ENCODE measurements around the gene PSMD1.

PSMD1 gene

GRCh38 chr2:231043796-231044195, 12.9 kb upstream of the PSMD1 start:
- Histone ChIP-seq H3K9me3 (ENCODE audit: control insufficient read depth, low read length) (no peaks in the 10 kb centered on the region), H3K4me3 (ENCODE audit: insufficient read depth, low read depth, low read length) (no peak overlapping the region), H3K27me3 (ENCODE audit: control insufficient read depth, insufficient read depth, low read length, poor library complexity, severe bottlenecking) (peaks cover 30% of the 10 kb centered on the region), H3K36me3 (ENCODE audit: control insufficient read depth, insufficient read depth, low read length) (no peaks in the 10 kb centered on the region), H3K4me1 (ENCODE audit: control insufficient read depth, insufficient read depth, low read length) (no peaks in the 10 kb centered on the region), H3K27ac (ENCODE audit: insufficient read depth, low read depth, low read length, poor library complexity, severe bottlenecking) (no peak overlapping the region)
- 97 to 98% methylated on average over 4 of the region's 4 CpGs for WGBS, 2 experiments

- Histone ChIP-seq H3K36me3 (ENCODE audit: control insufficient read depth, insufficient read depth, low read length) (no peaks in the 10 kb centered on the region), H3K27me3 (ENCODE audit: control insufficient read depth, insufficient read depth, low read length, poor library complexity, severe bottlenecking) (peaks cover 15% of the 10 kb centered on the region), H3K4me1 (ENCODE audit: control insufficient read depth, insufficient read depth, low read length) (no peaks in the 10 kb centered on the region), H3K9me3 (ENCODE audit: control insufficient read depth, low read length) (no peaks in the 10 kb centered on the region), H3K27ac (ENCODE audit: insufficient read depth, low read depth, low read length, poor library complexity, severe bottlenecking) (no peak overlapping the region), H3K4me3 (ENCODE audit: insufficient read depth, low read depth, low read length) (no peak overlapping the region)
- 87 to 91% methylated on average over 5 of the region's 5 CpGs for WGBS, 2 experiments
Measured at GRCh38 chr2:231046916-231047273, 9.8 kb upstream of the PSMD1 start.

GRCh38 chr2:231047274-231047922, 9.3 kb upstream of the PSMD1 start:
- Histone ChIP-seq H3K4me1 (ENCODE audit: control insufficient read depth, insufficient read depth, low read length) (no peaks in the 10 kb centered on the region), H3K27me3 (ENCODE audit: control insufficient read depth, insufficient read depth, low read length, poor library complexity, severe bottlenecking) (peaks cover 20% of the 10 kb centered on the region), H3K4me3 (ENCODE audit: insufficient read depth, low read depth, low read length) (no peak overlapping the region), H3K27ac (ENCODE audit: insufficient read depth, low read depth, low read length, poor library complexity, severe bottlenecking) (no peak overlapping the region), H3K9me3 (ENCODE audit: control insufficient read depth, low read length) (no peaks in the 10 kb centered on the region), H3K36me3 (ENCODE audit: control insufficient read depth, insufficient read depth, low read length) (no peaks in the 10 kb centered on the region)
- 87 to 89% methylated on average over 8 of the region's 8 CpGs for WGBS, 2 experiments

GRCh38 chr2:231047923-231048915, 8.4 kb upstream of the PSMD1 start:
- no peaks in the 10 kb centered on the region for H3K36me3 ChIP-seq (ENCODE audit: control insufficient read depth, insufficient read depth, low read length)
- H3K4me3 ChIP-seq (ENCODE audit: insufficient read depth, low read depth, low read length) = no peak overlapping the region
- H3K4me1 ChIP-seq (ENCODE audit: control insufficient read depth, insufficient read depth, low read length) = no peaks in the 10 kb centered on the region
- 91 to 92% methylated on average over 10 of the region's 10 CpGs for WGBS, 2 experiments
- H3K27me3 ChIP-seq (ENCODE audit: control insufficient read depth, insufficient read depth, low read length, poor library complexity, severe bottlenecking) = peaks cover 27% of the 10 kb centered on the region
- H3K9me3 ChIP-seq (ENCODE audit: control insufficient read depth, low read length) = no peaks in the 10 kb centered on the region
- no peak overlapping the region for H3K27ac ChIP-seq (ENCODE audit: insufficient read depth, low read depth, low read length, poor library complexity, severe bottlenecking)

- Histone ChIP-seq H3K27ac (ENCODE audit: insufficient read depth, low read depth, low read length, poor library complexity, severe bottlenecking) (no peak overlapping the region), H3K36me3 (ENCODE audit: control insufficient read depth, insufficient read depth, low read length) (no peaks in the 10 kb centered on the region), H3K4me1 (ENCODE audit: control insufficient read depth, insufficient read depth, low read length) (no peaks in the 10 kb centered on the region), H3K4me3 (ENCODE audit: insufficient read depth, low read depth, low read length) (no peak overlapping the region), H3K9me3 (ENCODE audit: control insufficient read depth, low read length) (no peaks in the 10 kb centered on the region), H3K27me3 (ENCODE audit: control insufficient read depth, insufficient read depth, low read length, poor library complexity, severe bottlenecking) (peaks cover 39% of the 10 kb centered on the region)
- WGBS, 2 experiments = 91 to 93% methylated on average over 11 to 12 of the region's 12 CpGs
Measured at GRCh38 chr2:231049286-231050017, 7.2 kb upstream of the PSMD1 start.

- Histone ChIP-seq H3K27ac (ENCODE audit: insufficient read depth, low read depth, low read length, poor library complexity, severe bottlenecking) (no peak overlapping the region), H3K4me1 (ENCODE audit: control insufficient read depth, insufficient read depth, low read length) (no peaks in the 10 kb centered on the region), H3K4me3 (ENCODE audit: insufficient read depth, low read depth, low read length) (no peak overlapping the region), H3K27me3 (ENCODE audit: control insufficient read depth, insufficient read depth, low read length, poor library complexity, severe bottlenecking) (peaks cover 42% of the 10 kb centered on the region), H3K36me3 (ENCODE audit: control insufficient read depth, insufficient read depth, low read length) (no peaks in the 10 kb centered on the region), H3K9me3 (ENCODE audit: control insufficient read depth, low read length) (no peaks in the 10 kb centered on the region)
- 88% methylated on average over 9 of the region's 9 CpGs for WGBS, 2 experiments
Measured at GRCh38 chr2:231050018-231050901, 6.4 kb upstream of the PSMD1 start.

- H3K9me3 ChIP-seq (ENCODE audit: control insufficient read depth, low read length) = no peaks in the 10 kb centered on the region
- H3K4me1 ChIP-seq (ENCODE audit: control insufficient read depth, insufficient read depth, low read length) = no peaks in the 10 kb centered on the region
- no peak overlapping the region for H3K27ac ChIP-seq (ENCODE audit: insufficient read depth, low read depth, low read length, poor library complexity, severe bottlenecking)
- no peak overlapping the region for H3K4me3 ChIP-seq (ENCODE audit: insufficient read depth, low read depth, low read length)
- WGBS, 2 experiments = 90 to 94% methylated on average over 5 of the region's 5 CpGs
- no peaks in the 10 kb centered on the region for H3K36me3 ChIP-seq (ENCODE audit: control insufficient read depth, insufficient read depth, low read length)
- H3K27me3 ChIP-seq (ENCODE audit: control insufficient read depth, insufficient read depth, low read length, poor library complexity, severe bottlenecking) = peaks cover 42% of the 10 kb centered on the region
Measured at GRCh38 chr2:231051116-231051515, 5.6 kb upstream of the PSMD1 start.

- no peaks in the 10 kb centered on the region for H3K36me3 ChIP-seq (ENCODE audit: control insufficient read depth, insufficient read depth, low read length)
- 18% methylated on average over 62 of the region's 62 CpGs for WGBS, 2 experiments
- H3K4me1 ChIP-seq (ENCODE audit: control insufficient read depth, insufficient read depth, low read length) = peaks cover under 1% of the 10 kb centered on the region
- H3K9me3 ChIP-seq (ENCODE audit: control insufficient read depth, low read length) = no peaks in the 10 kb centered on the region
- H3K27ac ChIP-seq (ENCODE audit: insufficient read depth, low read depth, low read length, poor library complexity, severe bottlenecking) = no peak overlapping the region
- peaks cover 42% of the 10 kb centered on the region for H3K27me3 ChIP-seq (ENCODE audit: control insufficient read depth, insufficient read depth, low read length, poor library complexity, severe bottlenecking)
- peak overlapping the region; percentile 60 for H3K4me3 ChIP-seq (ENCODE audit: insufficient read depth, low read depth, low read length)
Measured at GRCh38 chr2:231052494-231053451, 3.9 kb upstream of the PSMD1 start.

- Histone ChIP-seq H3K27ac (ENCODE audit: insufficient read depth, low read depth, low read length, poor library complexity, severe bottlenecking) (no peak overlapping the region), H3K4me1 (ENCODE audit: control insufficient read depth, insufficient read depth, low read length) (peaks cover 7% of the 10 kb centered on the region), H3K27me3 (ENCODE audit: control insufficient read depth, insufficient read depth, low read length, poor library complexity, severe bottlenecking) (peaks cover 42% of the 10 kb centered on the region), H3K4me3 (ENCODE audit: insufficient read depth, low read depth, low read length) (no peak overlapping the region), H3K36me3 (ENCODE audit: control insufficient read depth, insufficient read depth, low read length) (no peaks in the 10 kb centered on the region), H3K9me3 (ENCODE audit: control insufficient read depth, low read length) (no peaks in the 10 kb centered on the region)
- 90% methylated on average over 6 of the region's 6 CpGs for WGBS, 2 experiments
Measured at GRCh38 chr2:231053846-231054245, 2.8 kb upstream of the PSMD1 start.
